Superior temporal gyrus (tissue), 1 donor: ENCODE data around the gene CST11.
"Not testable (repeated sequence)": the region's sequence is repeated elsewhere in the genome, so short reads cannot be mapped to it uniquely, and the experiment has no call there.

ENCODE experiments used
- DNase-seq: peaks from one replicate; pipeline ENCODE4 v3.0.0-alpha.2; 2016; ENCODE audit errors: extremely low spot score

CST11 gene

GRCh38 chr20:23452776-23453175, at the start of gene CST11:
Gene CST11 (minus strand): TSS chr20:23452876. CDS start chr20:23452811, 65 bp downstream.
- no peak for DNase-seq

GRCh38 chr20:23501926-23502325, 49.2 kb upstream of the CST11 start:
- DNase-seq: no peak

- no peak for DNase-seq
Observed at GRCh38 chr20:23497536-23497935, 44.9 kb upstream of the CST11 start.

- DNase-seq: no peak
Observed at GRCh38 chr20:23493172-23493772, 40.6 kb upstream of the CST11 start.

- no peak for DNase-seq
Observed at GRCh38 chr20:23492292-23492691, 39.6 kb upstream of the CST11 start.

- no peak for DNase-seq
Observed at GRCh38 chr20:23490817-23491216, 38.1 kb upstream of the CST11 start, which contains the start of gene CST8. Gene CST8 (plus strand): TSS chr20:23491117. CDS start chr20:23491668, 551 bp downstream.

GRCh38 chr20:23488996-23489395, 36.3 kb upstream of the CST11 start:
- DNase-seq: no peak

- no peak for DNase-seq
Observed at GRCh38 chr20:23488470-23488869, 35.8 kb upstream of the CST11 start.

GRCh38 chr20:23484081-23484480, 31.4 kb upstream of the CST11 start:
- no peak for DNase-seq

GRCh38 chr20:23482138-23482537, 29.5 kb upstream of the CST11 start:
- no peak for DNase-seq

GRCh38 chr20:23479043-23479442, 26.4 kb upstream of the CST11 start:
- DNase-seq: no peak

- no peak for DNase-seq
Observed at GRCh38 chr20:23477223-23477622, 24.5 kb upstream of the CST11 start.

- no peak for DNase-seq
Observed at GRCh38 chr20:23476015-23476754, 23.5 kb upstream of the CST11 start.

GRCh38 chr20:23475395-23475794, 22.7 kb upstream of the CST11 start:
- no peak for DNase-seq

- DNase-seq: not testable (repeated sequence)
Observed at GRCh38 chr20:23473293-23473692, 20.6 kb upstream of the CST11 start.

- DNase-seq: not testable (repeated sequence)
Observed at GRCh38 chr20:23472306-23472705, 19.6 kb upstream of the CST11 start.

GRCh38 chr20:23466961-23467360, 14.3 kb upstream of the CST11 start:
- not testable (repeated sequence) for DNase-seq

GRCh38 chr20:23461180-23461579, 8.5 kb upstream of the CST11 start:
- no peak for DNase-seq

- no peak for DNase-seq
Observed at GRCh38 chr20:23459461-23460150, 6.9 kb upstream of the CST11 start.

- DNase-seq: no peak
Observed at GRCh38 chr20:23456873-23457272, 4.2 kb upstream of the CST11 start.

- no peak for DNase-seq
Observed at GRCh38 chr20:23456409-23456808, 3.7 kb upstream of the CST11 start.

- DNase-seq: no peak
Observed at GRCh38 chr20:23455639-23456038, 3.0 kb upstream of the CST11 start.

GRCh38 chr20:23454816-23455215, 2.1 kb upstream of the CST11 start:
- no peak for DNase-seq
